Neural crest cell (in vitro differentiated cells): ENCODE results near the gene ASB16. TPM values are rescaled to one million over a fixed set of nuclear protein-coding genes. Genes with fewer than 3 reads are reported as not detected.

Experiments
- DNase-seq: peaks from one replicate; pipeline ENCODE4 v3.0.0; 2021; ENCODE audit warnings: low read depth, mixed read lengths, low spot score
- H3K27ac Mint-ChIP-seq: one replicate; pipeline ENCODE4 v1.8.0; 2021; ENCODE audit warnings: mild to moderate bottlenecking, mixed read lengths; ENCODE audit not compliant: unreplicated experiment
- H3K27me3 Mint-ChIP-seq: 2 replicates; pipeline ENCODE4 v1.8.0; 2021; ENCODE audit warnings: low read depth, mild to moderate bottlenecking, mixed read lengths
- H3K36me3 Mint-ChIP-seq: 2 replicates; pipeline ENCODE4 v1.8.0; 2021; ENCODE audit warnings: low read depth, mild to moderate bottlenecking, mixed read lengths
- H3K4me1 Mint-ChIP-seq: 2 replicates; pipeline ENCODE4 v1.8.0; 2021; ENCODE audit warnings: mixed read lengths
- H3K4me3 Mint-ChIP-seq: one replicate; pipeline ENCODE4 v1.8.0; 2021; ENCODE audit warnings: mild to moderate bottlenecking, mixed read lengths
- H3K9me3 Mint-ChIP-seq: 2 replicates; pipeline ENCODE4 v1.8.0; 2021; ENCODE audit warnings: mixed read lengths
- total RNA-seq: library from RNA; stranded (reverse); gene quantifications from 2 replicates; pipeline ENCODE4 v1.2.1, GENCODE V29; 2021
- TF ChIP-seq, protein P1 (sequence below): fragments of 200-600 bp; sonication (generic); conservative IDR thresholded peaks from 2 replicates; pipeline ENCODE4 v1.5.0; 2021; ENCODE audit warnings: antibody characterized with exemption, mild to moderate bottlenecking

ASB16 gene
- total RNA-seq, 1 donor from 2014 or later = 0.26 TPM

DNA sequence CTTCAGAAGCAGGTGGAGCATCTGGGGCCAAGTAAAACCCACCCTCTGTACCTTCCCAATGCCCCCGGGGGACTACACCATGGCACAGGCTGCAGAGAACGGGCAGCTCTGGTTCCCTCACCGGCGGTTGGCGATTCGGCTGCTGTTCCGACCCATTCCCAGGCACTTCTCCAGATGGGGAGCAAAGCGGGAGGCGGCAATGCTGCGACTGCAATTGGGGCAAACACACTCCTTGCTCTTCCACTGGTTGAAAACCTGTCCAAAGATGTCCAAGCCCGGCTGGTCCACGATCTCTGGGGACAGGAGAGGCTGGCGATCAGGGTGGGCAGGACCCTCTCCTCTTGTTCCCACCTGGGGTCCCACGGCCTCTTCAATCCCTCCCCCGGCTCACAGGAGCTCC is 26.6 kb downstream of the ASB16 start:
- Mint-ChIP-seq H3K4me3 (peak overlapping the region; percentile 87), H3K9me3 (no peaks in the 10 kb centered on the region), H3K27ac (no peak overlapping the region), H3K4me1 (peaks cover 28% of the 10 kb centered on the region), H3K27me3 (no peaks in the 10 kb centered on the region), H3K36me3 (peaks cover 3% of the 10 kb centered on the region)
- TF ChIP-seq, protein P1, sequence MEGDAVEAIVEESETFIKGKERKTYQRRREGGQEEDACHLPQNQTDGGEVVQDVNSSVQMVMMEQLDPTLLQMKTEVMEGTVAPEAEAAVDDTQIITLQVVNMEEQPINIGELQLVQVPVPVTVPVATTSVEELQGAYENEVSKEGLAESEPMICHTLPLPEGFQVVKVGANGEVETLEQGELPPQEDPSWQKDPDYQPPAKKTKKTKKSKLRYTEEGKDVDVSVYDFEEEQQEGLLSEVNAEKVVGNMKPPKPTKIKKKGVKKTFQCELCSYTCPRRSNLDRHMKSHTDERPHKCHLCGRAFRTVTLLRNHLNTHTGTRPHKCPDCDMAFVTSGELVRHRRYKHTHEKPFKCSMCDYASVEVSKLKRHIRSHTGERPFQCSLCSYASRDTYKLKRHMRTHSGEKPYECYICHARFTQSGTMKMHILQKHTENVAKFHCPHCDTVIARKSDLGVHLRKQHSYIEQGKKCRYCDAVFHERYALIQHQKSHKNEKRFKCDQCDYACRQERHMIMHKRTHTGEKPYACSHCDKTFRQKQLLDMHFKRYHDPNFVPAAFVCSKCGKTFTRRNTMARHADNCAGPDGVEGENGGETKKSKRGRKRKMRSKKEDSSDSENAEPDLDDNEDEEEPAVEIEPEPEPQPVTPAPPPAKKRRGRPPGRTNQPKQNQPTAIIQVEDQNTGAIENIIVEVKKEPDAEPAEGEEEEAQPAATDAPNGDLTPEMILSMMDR = no peak
- DNase-seq = no peak

DNA sequence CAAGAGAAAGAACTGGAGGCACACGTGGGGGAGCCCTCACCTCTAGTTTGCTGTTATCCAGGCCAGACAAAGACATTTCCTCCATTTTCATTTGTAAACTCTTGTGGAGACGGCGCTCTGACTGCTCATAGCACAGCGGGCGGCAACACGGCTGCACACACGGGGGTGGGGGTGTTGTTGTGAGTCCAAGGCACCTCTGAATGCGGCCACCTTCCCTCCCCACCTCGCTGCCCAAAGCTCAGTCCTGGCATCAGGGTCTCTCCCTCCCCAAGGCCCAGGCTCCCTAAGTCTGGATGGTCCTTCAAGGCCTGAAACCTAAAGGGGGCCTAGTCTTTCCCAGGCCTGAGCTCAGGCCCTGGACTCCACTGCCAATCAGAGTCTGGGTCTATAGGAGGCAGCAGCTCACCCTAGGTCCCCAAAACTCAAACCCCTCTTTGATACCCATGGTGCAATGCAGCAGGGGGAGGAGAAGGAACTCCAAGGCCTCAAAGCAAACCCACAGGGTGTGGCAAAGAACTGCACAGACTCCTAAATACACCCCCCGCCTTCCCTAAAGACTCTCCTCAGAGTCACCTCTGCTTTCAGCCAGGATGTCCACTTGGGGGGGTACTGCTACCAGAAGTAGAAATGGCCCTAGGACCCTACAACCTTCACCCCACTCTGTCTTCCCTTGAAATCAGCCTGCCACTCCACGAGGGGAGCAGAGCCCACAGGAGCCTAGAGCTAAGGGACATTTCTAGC is 27.6 kb downstream of the ASB16 start:
- Mint-ChIP-seq H3K4me1 (peaks cover 24% of the 10 kb centered on the region), H3K27ac (peak overlapping the region; percentile 62), H3K9me3 (no peaks in the 10 kb centered on the region), H3K27me3 (no peaks in the 10 kb centered on the region), H3K4me3 (peak overlapping the region; percentile 87), H3K36me3 (peaks cover 3% of the 10 kb centered on the region)
- DNase-seq = no peak
- TF ChIP-seq, protein P1 = no peak

DNA sequence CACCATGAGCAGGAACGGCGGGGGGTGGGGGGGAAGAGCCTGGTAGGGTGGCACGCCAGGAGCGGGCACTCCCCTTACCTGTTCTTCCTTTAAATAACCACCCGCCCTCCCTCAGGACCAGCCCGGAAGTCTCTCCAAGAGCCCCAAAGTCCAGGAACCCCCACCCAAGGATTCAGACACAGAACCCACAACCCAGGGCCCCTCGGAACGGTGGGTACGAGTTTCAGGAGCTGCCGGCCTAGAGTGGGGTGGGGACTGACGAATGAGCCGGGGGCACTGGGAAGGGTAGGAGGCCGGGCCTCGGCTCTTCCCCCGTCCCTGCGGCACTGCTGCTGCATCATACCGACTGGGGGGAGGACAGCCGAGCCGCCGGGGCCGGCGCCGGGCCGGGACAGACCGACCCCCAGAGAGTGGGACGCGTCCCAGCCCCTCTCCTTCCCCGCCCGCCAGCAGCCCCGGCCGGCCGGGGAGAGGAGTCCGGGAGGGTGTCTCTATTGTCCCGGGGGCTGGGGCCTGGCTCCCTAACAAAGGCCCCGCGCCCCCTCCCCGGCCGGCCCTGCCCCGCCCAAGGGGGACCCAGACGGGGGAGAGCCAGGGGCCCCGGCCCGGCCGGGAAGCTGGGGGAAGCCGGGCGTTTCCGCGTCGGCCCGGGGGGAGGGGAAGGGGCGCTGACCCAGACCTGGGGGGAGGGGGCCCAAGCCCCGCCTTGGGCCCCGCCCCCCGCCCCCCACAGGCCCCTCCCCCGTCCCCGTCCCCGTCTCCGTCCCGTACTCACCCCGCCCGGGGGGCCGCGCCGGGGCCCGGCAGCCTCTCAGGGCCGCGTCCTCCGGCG is 28.4 kb downstream of the ASB16 start:
- H3K36me3 Mint-ChIP-seq = peaks cover 3% of the 10 kb centered on the region
- H3K9me3 Mint-ChIP-seq = no peaks in the 10 kb centered on the region
- peak; percentile 41 for DNase-seq
- no peaks in the 10 kb centered on the region for H3K27me3 Mint-ChIP-seq
- H3K4me3 Mint-ChIP-seq = peak overlapping the region; percentile 87
- H3K4me1 Mint-ChIP-seq = peaks cover 30% of the 10 kb centered on the region
- TF ChIP-seq, protein P1 = no peak
- peak overlapping the region; percentile 62 for H3K27ac Mint-ChIP-seq

DNA sequence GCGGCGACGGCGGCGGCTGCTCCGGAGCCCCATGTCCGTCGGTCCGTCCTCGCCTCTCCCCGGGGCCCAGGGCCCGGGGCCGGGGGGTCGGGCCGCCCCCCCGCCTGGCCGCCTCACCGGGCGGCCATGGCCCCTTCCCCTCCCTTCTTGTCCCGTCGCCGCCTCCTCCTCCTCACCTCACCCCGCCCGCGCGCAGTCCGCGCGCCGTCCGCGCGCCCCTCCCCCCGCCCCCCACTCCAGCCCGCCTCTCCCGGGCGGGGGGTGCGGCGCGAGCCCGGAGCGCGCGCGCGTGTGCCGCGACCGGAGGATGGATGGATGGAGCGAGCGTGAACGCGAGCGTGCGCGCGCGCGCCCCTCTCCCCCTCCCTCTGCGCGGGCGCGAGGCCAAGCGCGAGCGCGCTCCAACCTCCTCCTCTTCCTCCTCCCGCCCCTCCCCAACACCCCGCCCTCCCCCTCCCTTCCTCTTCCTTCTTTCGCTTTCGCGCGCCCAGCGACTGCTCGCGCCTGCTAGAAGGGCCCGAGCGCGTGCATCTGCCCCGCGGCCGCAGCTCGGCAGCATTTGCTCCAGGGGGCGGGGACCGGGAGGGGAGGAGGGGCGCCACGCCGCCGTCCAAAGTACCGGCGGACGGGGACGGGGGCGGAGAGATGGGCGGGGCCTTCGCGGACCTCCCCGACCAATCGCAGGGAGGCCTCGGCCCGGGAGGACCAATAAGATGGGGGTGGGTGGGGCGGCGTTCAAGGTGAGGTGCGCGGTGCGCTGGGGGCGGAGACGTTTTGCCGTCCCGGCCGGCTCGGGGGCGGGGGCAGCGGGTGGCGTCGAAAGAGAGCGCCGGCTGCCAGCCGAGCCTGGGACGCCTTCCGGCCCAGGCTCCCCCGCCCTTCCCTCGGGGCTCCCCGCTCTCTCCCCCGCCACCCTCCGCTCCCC is 29.3 kb downstream of the ASB16 start, which contains the start of gene ATXN7L3:
Gene ATXN7L3, minus strand, starts transcription at position 332 of the 925 bp plus-strand sequence. CDS start 1,814 bp downstream, outside the sequence.
- H3K27me3 Mint-ChIP-seq = no peaks in the 10 kb centered on the region

More for the DNA sequence above, 29.3 kb downstream of the ASB16 start, which contains the start of gene ATXN7L3:
- peaks cover 31% of the 10 kb centered on the region for H3K4me1 Mint-ChIP-seq
- H3K27ac Mint-ChIP-seq = peak within 1 kb of the TSS; percentile 76
- H3K9me3 Mint-ChIP-seq = no peaks in the 10 kb centered on the region
- peak within 1 kb of the TSS; percentile 91 for H3K4me3 Mint-ChIP-seq
- TF ChIP-seq, protein P1 = no peak
- DNase-seq = peak; percentile 93
- peaks cover 3% of the 10 kb centered on the region for H3K36me3 Mint-ChIP-seq
